Fibroblast of lung (primary cell): Measurements from ENCODE around the gene SMAP1. TPM values are rescaled to one million over a fixed set of nuclear protein-coding genes. Genes with fewer than 3 reads are reported as not detected.

Experiments used
- DNase-seq, 2 donors: peaks; one replicate each; pipeline versions ENCODE4 v3.0.0 to v3.0.0-alpha.2; 2010; ENCODE audit warnings: low read depth in 2 of 2
- H2AFZ ChIP-seq: 2 replicates; pipeline ENCODE4 v1.5.1; 2012; ENCODE audit warnings: low read length, control low read depth, inconsistent platforms
- H3K27ac ChIP-seq: 2 replicates; pipeline ENCODE4 v1.5.1; 2011; ENCODE audit warnings: low read length, control low read depth; ENCODE audit not compliant: insufficient read depth
- H3K27me3 ChIP-seq: 2 replicates; pipeline ENCODE4 v1.5.1; 2011; ENCODE audit warnings: mild to moderate bottlenecking, low read length; ENCODE audit not compliant: control insufficient read depth, insufficient read depth
- H3K36me3 ChIP-seq: 2 replicates; pipeline ENCODE4 v1.5.1; 2011; ENCODE audit warnings: low read length; ENCODE audit not compliant: control insufficient read depth, insufficient read depth
- H3K4me1 ChIP-seq: 2 replicates; pipeline ENCODE4 v1.5.1; 2011; ENCODE audit warnings: low read length; ENCODE audit not compliant: control insufficient read depth, insufficient read depth; ENCODE audit errors: extremely low read depth
- H3K4me2 ChIP-seq: 2 replicates; pipeline ENCODE4 v1.5.1; 2011; ENCODE audit warnings: low read length, control low read depth; ENCODE audit not compliant: insufficient read depth; ENCODE audit errors: extremely low read depth
- H3K4me3 ChIP-seq, 4 experiments: fragments of 200-600 bp in 1 of 4; sonication (generic) in 1 of 4; replicated peaks in 1 of 4; 2 replicates each; pipeline ENCODE4 v1.5.1; 2011 to 2016; ENCODE audit warnings: low read length in 4 of 4, low read depth in 3 of 4, mild to moderate bottlenecking in 3 of 4, control low read depth in 2 of 4, inconsistent platforms in 1 of 4, mixed read lengths in 1 of 4; ENCODE audit not compliant: insufficient read depth in 1 of 4; ENCODE audit errors: control extremely low read depth in 1 of 4
- H3K79me2 ChIP-seq: 2 replicates; pipeline ENCODE4 v1.5.1; 2012; ENCODE audit warnings: mild to moderate bottlenecking, low read length, inconsistent platforms; ENCODE audit not compliant: control insufficient read depth, insufficient read depth
- H3K9ac ChIP-seq: 2 replicates; pipeline ENCODE4 v1.5.1; 2011; ENCODE audit warnings: mild to moderate bottlenecking, low read length, control low read depth; ENCODE audit not compliant: insufficient read depth
- H3K9me3 ChIP-seq: 2 replicates; pipeline ENCODE4 v1.5.1; 2012; ENCODE audit warnings: low read depth, low read length; ENCODE audit not compliant: control insufficient read depth, insufficient read depth
- H4K20me1 ChIP-seq: 2 replicates; pipeline ENCODE4 v1.5.1; 2011; ENCODE audit warnings: low read length; ENCODE audit not compliant: control insufficient read depth, insufficient read depth; ENCODE audit errors: extremely low read depth
- EZH2 ChIP-seq: IDR thresholded peaks from 2 replicates; pipeline ENCODE4 v1.5.1; 2012; ENCODE audit warnings: low read length, control low read depth, mild to moderate bottlenecking; ENCODE audit errors: missing control alignments
- polyA plus RNA-seq, 2 donors: library from polyadenylated mRNA; depleted of rRNA in 1 of 2; stranded (reverse) in 1 of 2; unstranded in 1 of 2; fragments of >200 nt; gene quantifications; 2 replicates each; pipeline ENCODE4 v1.2.1, GENCODE V29; 2011 to 2012; ENCODE audit warnings: missing spikeins in 1 of 2
- total RNA-seq: library from RNA; depleted of rRNA; stranded (reverse); fragments of >200 nt; gene quantifications from 2 replicates; pipeline ENCODE4 v1.2.1, GENCODE V29; 2014
- TF ChIP-seq, protein P1 (sequence below), 2 donors: IDR thresholded peaks in 1 of 2; conservative IDR thresholded peaks in 1 of 2; 1 replicate in 1 of 2; 2 replicates in 1 of 2; pipeline ENCODE4 v1.5.1; 2011 to 2012; ENCODE audit warnings: low read length in 2 of 2, control low read depth in 1 of 2, inconsistent platforms in 1 of 2, low read depth in 1 of 2, mild to moderate bottlenecking in 1 of 2

The SMAP1 gene
- total and polyA plus RNA-seq, 2 donors (not counting 1 experiment from before 2014, with no cell fraction given): 18.3 to 25.7 TPM

DNA sequence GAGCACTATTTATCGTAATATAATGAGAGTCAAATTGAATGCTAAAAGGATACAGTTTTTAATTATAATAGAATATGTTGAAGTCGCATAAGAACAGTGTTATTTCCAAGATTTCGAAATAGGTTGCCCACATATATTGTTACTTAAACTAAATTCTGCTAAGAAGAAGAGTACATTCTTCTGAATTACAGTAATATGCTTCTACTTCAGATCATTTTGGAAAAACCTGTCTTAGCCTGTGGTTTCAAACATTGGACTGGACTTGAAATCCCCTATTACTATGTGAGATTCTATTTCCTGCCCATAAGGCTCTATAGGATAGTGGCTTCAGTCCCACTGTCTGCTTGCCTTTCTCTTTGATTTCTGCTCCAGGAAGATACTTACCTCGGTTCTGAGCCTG is 152.0 kb downstream of the SMAP1 start:
- DNase-seq: no peak
- Histone ChIP-seq H3K9me3 (no peaks in the 10 kb centered on the region), H3K4me3 (no peak overlapping the region), H3K4me2 (no peak overlapping the region), H3K36me3 (no peaks in the 10 kb centered on the region), H3K27ac (no peak overlapping the region), H2AFZ (no peak overlapping the region), H4K20me1 (no peaks in the 10 kb centered on the region), H3K9ac (no peak overlapping the region), H3K27me3 (no peaks in the 10 kb centered on the region), H3K4me1 (no peaks in the 10 kb centered on the region), H3K79me2 (no peaks in the 10 kb centered on the region)
- no peak for TF ChIP-seq EZH2
- TF ChIP-seq, protein P1, sequence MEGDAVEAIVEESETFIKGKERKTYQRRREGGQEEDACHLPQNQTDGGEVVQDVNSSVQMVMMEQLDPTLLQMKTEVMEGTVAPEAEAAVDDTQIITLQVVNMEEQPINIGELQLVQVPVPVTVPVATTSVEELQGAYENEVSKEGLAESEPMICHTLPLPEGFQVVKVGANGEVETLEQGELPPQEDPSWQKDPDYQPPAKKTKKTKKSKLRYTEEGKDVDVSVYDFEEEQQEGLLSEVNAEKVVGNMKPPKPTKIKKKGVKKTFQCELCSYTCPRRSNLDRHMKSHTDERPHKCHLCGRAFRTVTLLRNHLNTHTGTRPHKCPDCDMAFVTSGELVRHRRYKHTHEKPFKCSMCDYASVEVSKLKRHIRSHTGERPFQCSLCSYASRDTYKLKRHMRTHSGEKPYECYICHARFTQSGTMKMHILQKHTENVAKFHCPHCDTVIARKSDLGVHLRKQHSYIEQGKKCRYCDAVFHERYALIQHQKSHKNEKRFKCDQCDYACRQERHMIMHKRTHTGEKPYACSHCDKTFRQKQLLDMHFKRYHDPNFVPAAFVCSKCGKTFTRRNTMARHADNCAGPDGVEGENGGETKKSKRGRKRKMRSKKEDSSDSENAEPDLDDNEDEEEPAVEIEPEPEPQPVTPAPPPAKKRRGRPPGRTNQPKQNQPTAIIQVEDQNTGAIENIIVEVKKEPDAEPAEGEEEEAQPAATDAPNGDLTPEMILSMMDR (conservative IDR thresholded peaks at IDR 0.05 in 1 of 2, IDR thresholded peaks at IDR 0.05 in 1 of 2; ENCODE audit: low read depth in 1 of 2, low read length in 2 of 2): no peak

DNA sequence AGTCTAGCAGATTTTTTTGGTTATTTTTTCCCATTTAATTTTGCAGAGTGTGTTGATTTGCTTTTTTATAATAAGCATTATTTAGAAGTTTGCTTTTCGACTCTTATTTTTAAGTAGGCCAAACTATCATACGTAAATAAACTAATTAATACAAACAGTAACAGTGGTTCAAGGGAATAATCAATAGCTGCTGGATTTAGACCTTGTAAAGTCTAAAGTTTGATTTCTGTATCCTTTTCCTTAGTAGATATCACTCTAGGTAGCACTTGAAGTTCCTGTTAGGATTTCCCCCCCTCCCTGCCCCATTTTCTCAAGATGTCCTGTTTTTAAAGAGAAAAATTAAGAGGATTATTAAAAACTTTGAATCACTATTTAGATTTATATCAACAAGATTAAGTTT is 153.1 kb downstream of the SMAP1 start:
- no peaks in the 10 kb centered on the region for H3K27me3 ChIP-seq
- no peak overlapping the region for H3K9ac ChIP-seq
- no peaks in the 10 kb centered on the region for H3K4me1 ChIP-seq
- no peaks in the 10 kb centered on the region for H3K9me3 ChIP-seq
- TF ChIP-seq, protein P1 (conservative IDR thresholded peaks at IDR 0.05 in 1 of 2, IDR thresholded peaks at IDR 0.05 in 1 of 2; ENCODE audit: low read depth in 1 of 2, low read length in 2 of 2): no peak
- no peak overlapping the region for H3K4me3 ChIP-seq
- no peaks in the 10 kb centered on the region for H3K79me2 ChIP-seq
- DNase-seq: no peak
- no peak overlapping the region for H3K4me2 ChIP-seq
- H4K20me1 ChIP-seq: no peaks in the 10 kb centered on the region
- no peak overlapping the region for H3K27ac ChIP-seq
- no peak overlapping the region for H2AFZ ChIP-seq
- no peaks in the 10 kb centered on the region for H3K36me3 ChIP-seq

- no peak overlapping the region for H3K27ac ChIP-seq
- TF ChIP-seq, protein P1 (conservative IDR thresholded peaks at IDR 0.05 in 1 of 2, IDR thresholded peaks at IDR 0.05 in 1 of 2; ENCODE audit: low read depth in 1 of 2, low read length in 2 of 2): no peak
- no peak for TF ChIP-seq EZH2
- H3K9me3 ChIP-seq: no peaks in the 10 kb centered on the region
- H3K4me2 ChIP-seq: no peak overlapping the region
- H3K9ac ChIP-seq: no peak overlapping the region
- H3K79me2 ChIP-seq: no peaks in the 10 kb centered on the region
- H4K20me1 ChIP-seq: no peaks in the 10 kb centered on the region
- H3K36me3 ChIP-seq: no peaks in the 10 kb centered on the region
- no peak overlapping the region for H2AFZ ChIP-seq
- H3K4me1 ChIP-seq: no peaks in the 10 kb centered on the region
- H3K4me3 ChIP-seq: no peak overlapping the region
- H3K27me3 ChIP-seq: no peaks in the 10 kb centered on the region
- DNase-seq: no peak
Measured at GRCh38 chr6:70821751-70822150, 154.1 kb downstream of the SMAP1 start.
